RWPE2 (cell line): ENCODE results near the gene MED26.
"Not testable (repeated sequence)": the region's sequence is repeated elsewhere in the genome, so short reads cannot be mapped to it uniquely, and the experiment has no call there.

Source experiments
- ATAC-seq: fragments of 200-7000 bp; cut with Tn5 transposase; 3 replicates; pipeline ENCODE4 v1.9.1; 2021; ENCODE audit warnings: low read depth
- DNase-seq: peaks from one replicate; pipeline ENCODE4 v3.0.0-alpha.2; 2020; ENCODE audit warnings: low spot score
- H3K27ac ChIP-seq: fragments of 450-650 bp; 2 replicates; pipeline ENCODE4 v1.5.1; 2017; ENCODE audit warnings: mild to moderate bottlenecking; ENCODE audit not compliant: poor library complexity, severe bottlenecking
- H3K27me3 ChIP-seq: fragments of 250-450 bp; sonication (Bioruptor Pico); 2 replicates; pipeline ENCODE4 v1.5.1; 2021; ENCODE audit warnings: mild to moderate bottlenecking, moderate library complexity; ENCODE audit not compliant: insufficient read depth, poor library complexity, severe bottlenecking
- H3K36me3 ChIP-seq: fragments of 250-450 bp; sonication (Bioruptor Pico); 2 replicates; pipeline ENCODE4 v1.5.1; 2020; ENCODE audit warnings: low read depth, mild to moderate bottlenecking, moderate library complexity
- H3K4me1 ChIP-seq: fragments of 250-450 bp; sonication (Bioruptor Pico); 2 replicates; pipeline ENCODE4 v1.5.1; 2021; ENCODE audit warnings: mild to moderate bottlenecking, moderate library complexity; ENCODE audit not compliant: insufficient read depth, poor library complexity, severe bottlenecking
- H3K4me3 ChIP-seq: fragments of 250-450 bp; sonication (Bioruptor Pico); 2 replicates; pipeline ENCODE4 v1.5.1; 2021; ENCODE audit warnings: mild to moderate bottlenecking, moderate library complexity; ENCODE audit not compliant: severe bottlenecking
- H3K9me3 ChIP-seq: fragments of 250-450 bp; sonication (Bioruptor Pico); 2 replicates; pipeline ENCODE4 v1.5.1; 2021; ENCODE audit warnings: mild to moderate bottlenecking, moderate library complexity; ENCODE audit not compliant: severe bottlenecking
- CTCF ChIP-seq: fragments of 450-650 bp; IDR thresholded peaks from one replicate; pipeline ENCODE4 v1.5.1; 2017; ENCODE audit warnings: mild to moderate bottlenecking, moderate library complexity; ENCODE audit not compliant: poor library complexity, severe bottlenecking

Gene MED26

GRCh38 chr19:16671652-16672274 is 43.8 kb upstream of the MED26 start:
- H3K27ac ChIP-seq = no peak overlapping the region
- peaks cover 2% of the 10 kb centered on the region for H3K4me1 ChIP-seq
- H3K27me3 ChIP-seq = no peaks in the 10 kb centered on the region

GRCh38 chr19:16670291-16670690 is 42.3 kb upstream of the MED26 start:
- Histone ChIP-seq H3K27me3 (no peaks in the 10 kb centered on the region), H3K4me3 (no peak overlapping the region), H3K27ac (no peak overlapping the region), H3K36me3 (no peaks in the 10 kb centered on the region), H3K4me1 (no peaks in the 10 kb centered on the region), H3K9me3 (no peaks in the 10 kb centered on the region)
- TF ChIP-seq CTCF = no peak
- DNase-seq (no peak), ATAC-seq (no peak)

More at GRCh38 chr19:16671652-16672274, 43.8 kb upstream of the MED26 start:
- Histone ChIP-seq H3K36me3 (no peaks in the 10 kb centered on the region), H3K4me3 (no peak overlapping the region), H3K9me3 (no peaks in the 10 kb centered on the region)
- no peak for DNase-seq
- no peak for TF ChIP-seq CTCF
- no peak for ATAC-seq

GRCh38 chr19:16668702-16669101 is 40.7 kb upstream of the MED26 start:
- ATAC-seq, H3K36me3 ChIP-seq, H3K4me3 ChIP-seq, H3K9me3 ChIP-seq, H3K4me1 ChIP-seq, H3K27me3 ChIP-seq, DNase-seq, H3K27ac ChIP-seq: not testable (repeated sequence)

DNA sequence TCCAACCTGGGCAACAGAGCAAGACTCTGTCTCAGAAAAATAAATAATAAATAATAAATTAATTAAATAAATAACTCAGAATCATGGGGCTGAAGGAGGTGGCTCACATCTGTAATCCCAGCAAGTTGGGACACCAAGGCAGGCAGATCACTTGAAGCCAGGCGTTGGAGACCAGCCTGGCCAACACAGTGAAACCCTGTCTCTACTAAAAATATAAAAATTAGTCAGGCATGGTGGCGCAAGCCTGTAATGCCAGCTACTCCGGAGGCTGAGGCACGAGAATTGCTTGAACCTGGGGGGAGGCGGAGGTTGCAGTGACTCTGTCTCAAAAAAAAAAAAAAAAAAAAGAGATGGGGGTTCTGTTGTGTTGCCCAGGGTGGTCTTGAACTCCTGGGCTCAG is 40.2 kb upstream of the MED26 start:
- H3K4me1 ChIP-seq = no peaks in the 10 kb centered on the region

DNA sequence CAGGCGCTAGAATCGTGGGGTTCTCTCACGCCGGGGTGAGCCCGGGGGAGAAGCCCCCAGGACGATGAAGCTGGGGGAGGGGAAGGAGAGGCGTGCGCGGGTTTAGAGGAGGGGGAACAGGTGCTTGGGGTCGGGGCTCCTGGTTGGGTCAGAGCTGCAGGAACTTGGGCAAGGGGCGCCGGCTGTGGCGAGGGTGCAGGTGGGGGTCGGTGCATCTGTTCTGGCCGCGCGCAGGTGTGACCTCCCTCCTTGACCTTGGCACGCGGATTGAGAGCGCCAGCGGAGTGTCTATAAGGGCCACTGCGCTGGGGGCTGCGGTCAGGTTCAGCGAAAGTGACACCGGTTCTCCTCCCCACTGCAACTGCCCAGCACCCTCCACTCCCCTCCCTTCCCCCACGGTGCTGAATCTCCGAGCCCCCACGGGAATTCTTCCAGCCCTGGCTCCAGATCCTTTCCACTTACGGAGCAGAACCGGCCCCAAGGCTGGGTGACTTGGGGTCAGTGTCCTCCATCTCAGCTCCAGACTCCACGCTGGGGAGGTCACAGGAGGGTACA is 33.6 kb upstream of the MED26 start:
- no peak for DNase-seq
- peak overlapping the region; percentile 63 for H3K27ac ChIP-seq

More for the DNA sequence above, 40.2 kb upstream of the MED26 start:
- no peak for DNase-seq
- Histone ChIP-seq H3K9me3 (no peaks in the 10 kb centered on the region), H3K27ac (no peak overlapping the region), H3K27me3 (no peaks in the 10 kb centered on the region), H3K4me3 (no peak overlapping the region), H3K36me3 (no peaks in the 10 kb centered on the region)
- no peak for TF ChIP-seq CTCF
- ATAC-seq = no peak

More for the DNA sequence above, 33.6 kb upstream of the MED26 start:
- no peaks in the 10 kb centered on the region for H3K27me3 ChIP-seq
- peaks cover 22% of the 10 kb centered on the region for H3K36me3 ChIP-seq
- H3K4me1 ChIP-seq = no peaks in the 10 kb centered on the region
- ATAC-seq = no peak
- no peaks in the 10 kb centered on the region for H3K9me3 ChIP-seq
- H3K4me3 ChIP-seq = peak overlapping the region; percentile 69
- TF ChIP-seq CTCF = no peak
